ENCODE measurements around the gene PAGE4. TPM values are rescaled to one million over a fixed set of nuclear protein-coding genes. Genes with fewer than 3 reads are reported as not detected.

Gene PAGE4
- total and polyA plus RNA-seq, 2 of the 13 experiments (the other 11 are each of a cell fraction or from before 2014, with no cell fraction given) = 1.1 TPM; not detected in 1

- TF ChIP-seq ZNF235 (CRISPR knock-in tag; IDR thresholded peaks at IDR 0.05; ENCODE audit: borderline replicate concordance) (no peak), ZNF567 (CRISPR knock-in tag; IDR thresholded peaks at IDR 0.05; ENCODE audit: borderline replicate concordance) (no peak), JUN (CRISPR knock-in tag; IDR thresholded peaks at IDR 0.05) (no peak), ZNF430 (CRISPR knock-in tag; IDR thresholded peaks at IDR 0.05) (no peak), ZNF557 (CRISPR knock-in tag; IDR thresholded peaks at IDR 0.05) (no peak)
- TF ChIP-seq, protein P1, sequence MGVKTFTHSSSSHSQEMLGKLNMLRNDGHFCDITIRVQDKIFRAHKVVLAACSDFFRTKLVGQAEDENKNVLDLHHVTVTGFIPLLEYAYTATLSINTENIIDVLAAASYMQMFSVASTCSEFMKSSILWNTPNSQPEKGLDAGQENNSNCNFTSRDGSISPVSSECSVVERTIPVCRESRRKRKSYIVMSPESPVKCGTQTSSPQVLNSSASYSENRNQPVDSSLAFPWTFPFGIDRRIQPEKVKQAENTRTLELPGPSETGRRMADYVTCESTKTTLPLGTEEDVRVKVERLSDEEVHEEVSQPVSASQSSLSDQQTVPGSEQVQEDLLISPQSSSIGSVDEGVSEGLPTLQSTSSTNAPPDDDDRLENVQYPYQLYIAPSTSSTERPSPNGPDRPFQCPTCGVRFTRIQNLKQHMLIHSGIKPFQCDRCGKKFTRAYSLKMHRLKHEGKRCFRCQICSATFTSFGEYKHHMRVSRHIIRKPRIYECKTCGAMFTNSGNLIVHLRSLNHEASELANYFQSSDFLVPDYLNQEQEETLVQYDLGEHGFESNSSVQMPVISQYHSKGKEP (CRISPR knock-in tag; IDR thresholded peaks at IDR 0.05) = no peak
- TF ChIP-seq, protein P2, sequence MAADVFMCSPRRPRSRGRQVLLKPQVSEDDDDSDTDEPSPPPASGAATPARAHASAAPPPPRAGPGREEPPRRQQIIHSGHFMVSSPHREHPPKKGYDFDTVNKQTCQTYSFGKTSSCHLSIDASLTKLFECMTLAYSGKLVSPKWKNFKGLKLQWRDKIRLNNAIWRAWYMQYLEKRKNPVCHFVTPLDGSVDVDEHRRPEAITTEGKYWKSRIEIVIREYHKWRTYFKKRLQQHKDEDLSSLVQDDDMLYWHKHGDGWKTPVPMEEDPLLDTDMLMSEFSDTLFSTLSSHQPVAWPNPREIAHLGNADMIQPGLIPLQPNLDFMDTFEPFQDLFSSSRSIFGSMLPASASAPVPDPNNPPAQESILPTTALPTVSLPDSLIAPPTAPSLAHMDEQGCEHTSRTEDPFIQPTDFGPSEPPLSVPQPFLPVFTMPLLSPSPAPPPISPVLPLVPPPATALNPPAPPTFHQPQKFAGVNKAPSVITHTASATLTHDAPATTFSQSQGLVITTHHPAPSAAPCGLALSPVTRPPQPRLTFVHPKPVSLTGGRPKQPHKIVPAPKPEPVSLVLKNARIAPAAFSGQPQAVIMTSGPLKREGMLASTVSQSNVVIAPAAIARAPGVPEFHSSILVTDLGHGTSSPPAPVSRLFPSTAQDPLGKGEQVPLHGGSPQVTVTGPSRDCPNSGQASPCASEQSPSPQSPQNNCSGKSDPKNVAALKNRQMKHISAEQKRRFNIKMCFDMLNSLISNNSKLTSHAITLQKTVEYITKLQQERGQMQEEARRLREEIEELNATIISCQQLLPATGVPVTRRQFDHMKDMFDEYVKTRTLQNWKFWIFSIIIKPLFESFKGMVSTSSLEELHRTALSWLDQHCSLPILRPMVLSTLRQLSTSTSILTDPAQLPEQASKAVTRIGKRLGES (CRISPR knock-in tag; IDR thresholded peaks at IDR 0.05; ENCODE audit: borderline replicate concordance) = no peak
These were observed 39.6 kb downstream of the PAGE4 start (continued) for GRCh38 chrX:49868739-49869138.

DNA sequence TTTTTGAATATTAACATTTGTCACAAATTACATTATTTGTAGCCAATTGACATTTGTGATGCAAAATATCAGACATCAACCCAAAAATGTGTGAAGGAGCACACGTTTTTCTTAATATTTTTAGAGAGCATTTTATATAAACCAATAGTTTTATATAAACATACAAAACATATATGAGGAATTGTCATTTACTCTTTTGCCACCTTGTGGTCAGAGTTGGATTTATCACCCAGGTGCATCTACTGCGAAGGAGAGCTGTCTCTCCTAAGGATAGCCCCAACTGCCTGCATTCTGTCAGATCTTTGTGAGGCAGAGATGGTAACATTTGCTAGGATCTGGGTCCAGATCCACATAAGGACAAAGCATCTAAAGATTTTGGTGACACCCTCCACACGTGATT, 47.6 kb downstream of the PAGE4 start:
- Histone ChIP-seq H3K79me2 (ENCODE audit: insufficient read depth, low read length) (peaks cover 18% of the 10 kb centered on the region), H3K27ac (ENCODE audit: extremely low read length, insufficient read depth, low read length) (peak overlapping the region; percentile 97), H3K9me3 (ENCODE audit: low read length) (no peaks in the 10 kb centered on the region), H3K4me1 (ENCODE audit: insufficient read depth, low read length) (peaks cover 47% of the 10 kb centered on the region), H2AFZ (ENCODE audit: low read length) (no peak overlapping the region), H3K4me3 (replicated peaks in 1 of 3; ENCODE audit: insufficient read depth in 1 of 3, low read depth in 2 of 3, low read length in 3 of 3) (peak overlapping the region in 2 of 3 experiments; percentile 30 to 43; a peak in 2 of 6 replicates), H3K27me3 (ENCODE audit: control insufficient read depth in 1 of 2, insufficient read depth in 2 of 2, low read length in 2 of 2) (no peaks in the 10 kb centered on the region; a peak in 1 of 5 replicates), H3K4me2 (ENCODE audit: low read depth, low read length) (peak overlapping the region; percentile 85), H3K36me3 (replicated peaks in 1 of 2; ENCODE audit: control insufficient read depth in 1 of 2, insufficient read depth in 2 of 2, low read length in 2 of 2) (no peaks in the 10 kb centered on the region), H3K9ac (ENCODE audit: insufficient read depth, low read depth, low read length) (peak overlapping the region; percentile 76), H4K20me1 (ENCODE audit: insufficient read depth, low read length) (peaks cover 8% of the 10 kb centered on the region; the same call in 1 of the 2 replicates)
- intact Hi-C loops (cut with micrococcal nuclease; ENCODE audit: unreplicated experiment) = loop anchor here (1.0 to 5.0 kb wide), 3 partner anchors 36 to 924 kb away; no protein-coding TSS in a partner anchor
- ATAC-seq = peak; percentile 17; the same call in 2 of the 3 replicates
- in situ Hi-C loops (cut with HindIII; ENCODE audit: extremely low pct_ligation_motif_present, low pct_unique_long_range_greater_than_20kb) = loop anchor here (5.0 kb wide), 1 partner anchor 34 kb away; no protein-coding TSS in a partner anchor
- WGBS (ENCODE audit: low lambda C conversion rate) = 0% methylated on average over 3 of the region's 3 CpGs
- POLR2A ChIA-PET = interaction anchor here (1.0 to 5.3 kb wide), 3 partner anchors 15 to 64 kb away, joined by 5 to 91 read pairs (median 5); no protein-coding TSS in a partner anchor
- DNase-seq (ENCODE audit: low spot score) = peak; percentile 55
- peak; percentile 68 for FAIRE-seq
- no TSS peak for BruUV-seq (replicated peaks)
- CTCF ChIA-PET (ENCODE audit: low intra/inter-chr PET ratio, low total read pairs) = interaction anchor here (1.6 to 2.0 kb wide), 2 partner anchors 34 to 36 kb away, joined by 6 to 13 read pairs; no protein-coding TSS in a partner anchor
- TF ChIP-seq, protein P3, sequence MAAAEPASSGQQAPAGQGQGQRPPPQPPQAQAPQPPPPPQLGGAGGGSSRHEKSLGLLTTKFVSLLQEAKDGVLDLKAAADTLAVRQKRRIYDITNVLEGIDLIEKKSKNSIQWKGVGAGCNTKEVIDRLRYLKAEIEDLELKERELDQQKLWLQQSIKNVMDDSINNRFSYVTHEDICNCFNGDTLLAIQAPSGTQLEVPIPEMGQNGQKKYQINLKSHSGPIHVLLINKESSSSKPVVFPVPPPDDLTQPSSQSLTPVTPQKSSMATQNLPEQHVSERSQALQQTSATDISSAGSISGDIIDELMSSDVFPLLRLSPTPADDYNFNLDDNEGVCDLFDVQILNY (CRISPR knock-in tag; conservative IDR thresholded peaks at IDR 0.05) = no peak
- TF ChIP-seq SRSF4 (IDR thresholded peaks at IDR 0.05; ENCODE audit: low read depth, low read length, poor library complexity, severe bottlenecking) = no peak
- TF ChIP-seq PHF20 (CRISPR knock-in tag; IDR thresholded peaks at IDR 0.05) = no peak
- TF ChIP-seq, protein P4, sequence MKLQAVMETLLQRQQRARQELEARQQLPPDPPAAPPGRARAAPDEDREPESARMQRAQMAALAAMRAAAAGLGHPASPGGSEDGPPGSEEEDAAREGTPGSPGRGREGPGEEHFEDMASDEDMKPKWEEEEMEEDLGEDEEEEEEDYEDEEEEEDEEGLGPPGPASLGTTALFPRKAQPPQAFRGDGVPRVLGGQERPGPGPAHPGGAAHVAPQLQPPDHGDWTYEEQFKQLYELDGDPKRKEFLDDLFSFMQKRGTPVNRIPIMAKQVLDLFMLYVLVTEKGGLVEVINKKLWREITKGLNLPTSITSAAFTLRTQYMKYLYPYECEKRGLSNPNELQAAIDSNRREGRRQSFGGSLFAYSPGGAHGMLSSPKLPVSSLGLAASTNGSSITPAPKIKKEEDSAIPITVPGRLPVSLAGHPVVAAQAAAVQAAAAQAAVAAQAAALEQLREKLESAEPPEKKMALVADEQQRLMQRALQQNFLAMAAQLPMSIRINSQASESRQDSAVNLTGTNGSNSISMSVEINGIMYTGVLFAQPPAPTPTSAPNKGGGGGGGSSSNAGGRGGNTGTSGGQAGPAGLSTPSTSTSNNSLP (IDR thresholded peaks at IDR 0.05; ENCODE audit: low read depth, low read length) = peak; percentile 58
- no peak for TF ChIP-seq ZNF772 (CRISPR knock-in tag; IDR thresholded peaks at IDR 0.05)
- TF ChIP-seq ZNF441 (CRISPR knock-in tag; IDR thresholded peaks at IDR 0.05; ENCODE audit: borderline replicate concordance) = no peak
- no peak for TF ChIP-seq ZNF773 (CRISPR knock-in tag; IDR thresholded peaks at IDR 0.05; ENCODE audit: borderline replicate concordance)
